Right atrium auricular region (tissue), 2 donors: ENCODE data around the gene LAMTOR4. TPM values are rescaled to one million over a fixed set of nuclear protein-coding genes. Genes with fewer than 3 reads are reported as not detected.
"Not testable (repeated sequence)": the region's sequence is repeated elsewhere in the genome, so short reads cannot be mapped to it uniquely, and the experiment has no call there.

Source experiments
- DNase-seq: peaks from one replicate; pipeline ENCODE4 v3.0.0-alpha.2; 2019; ENCODE audit warnings: low spot score
- H3K27ac ChIP-seq, 2 donors: fragments of 200-600 bp; sonication (generic); 1 replicate in 1 of 2; 2 replicates in 1 of 2; pipeline ENCODE4 v1.5.1; 2016 to 2019
- H3K27me3 ChIP-seq, 2 donors: fragments of 200-600 bp; sonication (generic); one replicate each; pipeline versions ENCODE4 v1.5.1 to v1.6.0; 2017 to 2019
- H3K36me3 ChIP-seq: fragments of 200-600 bp; sonication (generic); one replicate; pipeline ENCODE4 v1.5.1; 2016
- H3K4me1 ChIP-seq, 2 donors: fragments of 200-600 bp; sonication (generic); one replicate each; pipeline versions ENCODE4 v1.5.1 to v1.6.0; 2017 to 2019
- H3K4me3 ChIP-seq, 2 donors: fragments of 200-600 bp; sonication (generic); 1 replicate in 1 of 2; 2 replicates in 1 of 2; pipeline ENCODE4 v1.5.1; 2017 to 2019; ENCODE audit warnings: mild to moderate bottlenecking in 1 of 2, moderate library complexity in 1 of 2
- H3K9me3 ChIP-seq, 2 donors: fragments of 200-600 bp; sonication (generic); one replicate each; pipeline ENCODE4 v1.5.1; 2019
- CTCF ChIP-seq, 2 donors: fragments of 200-600 bp; sonication (generic); IDR thresholded peaks; one replicate each; pipeline ENCODE4 v1.5.1; 2019; ENCODE audit warnings: antibody characterized with exemption in 2 of 2
- total RNA-seq, 2 donors: library from RNA; depleted of rRNA; stranded (reverse); fragments of >200 nt; gene quantifications; one replicate each; pipeline ENCODE4 v1.1.0, GENCODE V29; 2016

LAMTOR4 gene
- total RNA-seq, 2 donors from 2014 or later, result 153 to 168 TPM

- H3K4me1 ChIP-seq, result peaks cover 0 to 24% of the 10 kb centered on the region in 2 donors
- TF ChIP-seq CTCF (IDR thresholded peaks at IDR 0.05), result no peak
- H3K36me3 ChIP-seq, result no peaks in the 10 kb centered on the region
- H3K9me3 ChIP-seq, result no peaks in the 10 kb centered on the region
- peaks cover 4 to 9% of the 10 kb centered on the region in 2 donors for H3K27me3 ChIP-seq
- DNase-seq, result no peak
- no peak overlapping the region for H3K27ac ChIP-seq
- no peak overlapping the region for H3K4me3 ChIP-seq
Measured at GRCh38 chr7:100175296-100175935, 26.7 kb downstream of the LAMTOR4 start.

- peaks cover 0 to 18% of the 10 kb centered on the region in 2 donors for H3K4me1 ChIP-seq
Measured at GRCh38 chr7:100176096-100177044, 27.7 kb downstream of the LAMTOR4 start.

GRCh38 chr7:100177045-100178001 lies 28.6 kb downstream of the LAMTOR4 start, which contains the start of the genes GPC2 and STAG3:
Gene GPC2, minus strand, starts transcription at chr7:100177381. Its CDS starts 182 bp downstream, at chr7:100177199.
Gene STAG3, plus strand, starts transcription at chr7:100177918. Its CDS starts 2,639 bp downstream, at chr7:100180557.
- no peaks in the 10 kb centered on the region for H3K36me3 ChIP-seq
- TF ChIP-seq CTCF (IDR thresholded peaks at IDR 0.05), result no peak
- H3K4me3 ChIP-seq, result peak within 1 kb of the TSS; percentile 38 to 48
- peak within 1 kb of the TSS in 1 of 2 donors; percentile 18 for H3K27ac ChIP-seq
- DNase-seq, result peak; percentile 94
- H3K4me1 ChIP-seq, result peaks cover 0 to 13% of the 10 kb centered on the region in 2 donors
- no peaks in the 10 kb centered on the region for H3K9me3 ChIP-seq
- no peaks in the 10 kb centered on the region for H3K27me3 ChIP-seq

More at GRCh38 chr7:100176096-100177044, 27.7 kb downstream of the LAMTOR4 start:
- Histone ChIP-seq H3K36me3 (no peaks in the 10 kb centered on the region), H3K9me3 (no peaks in the 10 kb centered on the region), H3K27me3 (peaks cover 4 to 9% of the 10 kb centered on the region in 2 donors), H3K27ac (peak overlapping the region in 1 of 2 donors; percentile 18), H3K4me3 (peak overlapping the region; percentile 38 to 48)
- TF ChIP-seq CTCF (IDR thresholded peaks at IDR 0.05), result no peak
- no peak for DNase-seq

GRCh38 chr7:100180084-100180483 lies 31.4 kb downstream of the LAMTOR4 start:
- not testable (repeated sequence) for DNase-seq, H3K9me3 ChIP-seq, H3K4me3 ChIP-seq, H3K27me3 ChIP-seq, H3K36me3 ChIP-seq, H3K27ac ChIP-seq
- peaks cover 0 to 13% of the 10 kb centered on the region in 2 donors for H3K4me1 ChIP-seq

GRCh38 chr7:100182616-100183015 lies 33.9 kb downstream of the LAMTOR4 start:
- not testable (repeated sequence) for DNase-seq, H3K4me3 ChIP-seq, H3K36me3 ChIP-seq, H3K27ac ChIP-seq, H3K4me1 ChIP-seq, H3K27me3 ChIP-seq, H3K9me3 ChIP-seq

GRCh38 chr7:100183090-100183489 lies 34.4 kb downstream of the LAMTOR4 start:
- H3K4me1 ChIP-seq, H3K27ac ChIP-seq, H3K27me3 ChIP-seq, DNase-seq, H3K36me3 ChIP-seq, H3K9me3 ChIP-seq, H3K4me3 ChIP-seq: not testable (repeated sequence)
